Loucy (cell line): ENCODE data around the gene MAJIN.

Source experiments
- H2AFZ ChIP-seq: fragments of 200-600 bp; sonication (generic); 2 replicates; pipeline ENCODE4 v1.6.0; 2016; ENCODE audit warnings: antibody characterized with exemption, mild to moderate bottlenecking, low read length, moderate library complexity
- H3F3A ChIP-seq: fragments of 200-600 bp; 2 replicates; pipeline ENCODE4 v1.6.0; 2016; ENCODE audit warnings: antibody characterized with exemption, low read depth, mild to moderate bottlenecking
- H3K27me3 ChIP-seq: fragments of 200-600 bp; sonication (generic); 2 replicates; pipeline ENCODE4 v1.6.1; 2014; ENCODE audit warnings: low read length, mild to moderate bottlenecking; ENCODE audit not compliant: insufficient read depth, poor library complexity, severe bottlenecking
- H3K36me3 ChIP-seq: fragments of 200-600 bp; sonication (generic); 2 replicates; pipeline ENCODE4 v1.6.1; 2016; ENCODE audit warnings: low read length; ENCODE audit not compliant: insufficient read depth
- H3K4me1 ChIP-seq: fragments of 200-600 bp; sonication (generic); 2 replicates; pipeline ENCODE4 v1.5.1; 2014; ENCODE audit warnings: low read length, mild to moderate bottlenecking; ENCODE audit not compliant: insufficient read depth, poor library complexity, severe bottlenecking
- H3K4me2 ChIP-seq: fragments of 200-600 bp; sonication (generic); 2 replicates; pipeline ENCODE4 v1.6.0; 2014; ENCODE audit warnings: antibody characterized with exemption, low read length, low read depth, mild to moderate bottlenecking; ENCODE audit not compliant: poor library complexity, severe bottlenecking
- H3K4me3 ChIP-seq: fragments of 200-600 bp; sonication (generic); 2 replicates; pipeline ENCODE4 v1.5.1; 2014; ENCODE audit warnings: low read length, mild to moderate bottlenecking, mixed read lengths; ENCODE audit not compliant: poor library complexity, severe bottlenecking
- H3K79me2 ChIP-seq: fragments of 200-600 bp; sonication (generic); 2 replicates; pipeline ENCODE4 v1.6.1; 2014; ENCODE audit warnings: low read length; ENCODE audit not compliant: insufficient read depth
- H3K9ac ChIP-seq: fragments of 200-600 bp; sonication (generic); 2 replicates; pipeline ENCODE4 v1.6.0; 2014; ENCODE audit warnings: mild to moderate bottlenecking, low read depth, low read length, moderate library complexity; ENCODE audit not compliant: poor library complexity, severe bottlenecking
- H3K9me2 ChIP-seq: fragments of 200-600 bp; sonication (generic); replicated peaks from 2 replicates; pipeline ENCODE4 v1.6.1; 2016; ENCODE audit warnings: low read depth, low read length, mixed read lengths
- H3K9me3 ChIP-seq: fragments of 200-600 bp; sonication (generic); 2 replicates; pipeline ENCODE4 v1.6.1; 2014; ENCODE audit warnings: mild to moderate bottlenecking, antibody characterized with exemption, low read length, low read depth; ENCODE audit not compliant: insufficient read depth
- H4K20me1 ChIP-seq: fragments of 200-600 bp; sonication (generic); 2 replicates; pipeline ENCODE4 v1.6.0; 2014; ENCODE audit warnings: antibody characterized with exemption, low read length, mild to moderate bottlenecking; ENCODE audit not compliant: insufficient read depth, poor library complexity, severe bottlenecking
- EZH2phosphoT487 ChIP-seq: fragments of 200-600 bp; IDR thresholded peaks from 2 replicates; pipeline ENCODE4 v1.6.1; 2018; ENCODE audit warnings: antibody characterized with exemption, mild to moderate bottlenecking, moderate library complexity, borderline replicate concordance
- TF ChIP-seq, protein P1 (sequence below): fragments of 200-600 bp; sonication (generic); conservative IDR thresholded peaks from 2 replicates; pipeline ENCODE4 v1.5.1; 2014; ENCODE audit warnings: mild to moderate bottlenecking, antibody characterized with exemption, low read length

MAJIN gene

GRCh38 chr11:64994318-64994717 is 22.4 kb upstream of the MAJIN start:
- H3K4me1 ChIP-seq: peaks cover 8% of the 10 kb centered on the region
- TF ChIP-seq EZH2phosphoT487: no peak
- TF ChIP-seq, protein P1, sequence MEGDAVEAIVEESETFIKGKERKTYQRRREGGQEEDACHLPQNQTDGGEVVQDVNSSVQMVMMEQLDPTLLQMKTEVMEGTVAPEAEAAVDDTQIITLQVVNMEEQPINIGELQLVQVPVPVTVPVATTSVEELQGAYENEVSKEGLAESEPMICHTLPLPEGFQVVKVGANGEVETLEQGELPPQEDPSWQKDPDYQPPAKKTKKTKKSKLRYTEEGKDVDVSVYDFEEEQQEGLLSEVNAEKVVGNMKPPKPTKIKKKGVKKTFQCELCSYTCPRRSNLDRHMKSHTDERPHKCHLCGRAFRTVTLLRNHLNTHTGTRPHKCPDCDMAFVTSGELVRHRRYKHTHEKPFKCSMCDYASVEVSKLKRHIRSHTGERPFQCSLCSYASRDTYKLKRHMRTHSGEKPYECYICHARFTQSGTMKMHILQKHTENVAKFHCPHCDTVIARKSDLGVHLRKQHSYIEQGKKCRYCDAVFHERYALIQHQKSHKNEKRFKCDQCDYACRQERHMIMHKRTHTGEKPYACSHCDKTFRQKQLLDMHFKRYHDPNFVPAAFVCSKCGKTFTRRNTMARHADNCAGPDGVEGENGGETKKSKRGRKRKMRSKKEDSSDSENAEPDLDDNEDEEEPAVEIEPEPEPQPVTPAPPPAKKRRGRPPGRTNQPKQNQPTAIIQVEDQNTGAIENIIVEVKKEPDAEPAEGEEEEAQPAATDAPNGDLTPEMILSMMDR: no peak
- no peaks in the 10 kb centered on the region for H3F3A ChIP-seq
- H3K9me2 ChIP-seq: no peaks in the 10 kb centered on the region
- H2AFZ ChIP-seq: no peak overlapping the region
- no peak overlapping the region for H3K4me3 ChIP-seq
- no peaks in the 10 kb centered on the region for H3K9me3 ChIP-seq
- no peaks in the 10 kb centered on the region for H3K79me2 ChIP-seq
- no peaks in the 10 kb centered on the region for H3K36me3 ChIP-seq
- H3K4me2 ChIP-seq: no peak overlapping the region
- H3K9ac ChIP-seq: no peak overlapping the region
- no peaks in the 10 kb centered on the region for H4K20me1 ChIP-seq
- no peaks in the 10 kb centered on the region for H3K27me3 ChIP-seq

- Histone ChIP-seq H3K4me3 (no peak overlapping the region), H3K79me2 (no peaks in the 10 kb centered on the region), H3K36me3 (no peaks in the 10 kb centered on the region), H4K20me1 (no peaks in the 10 kb centered on the region), H2AFZ (no peak overlapping the region), H3K4me1 (peaks cover 5% of the 10 kb centered on the region), H3F3A (no peaks in the 10 kb centered on the region), H3K27me3 (no peaks in the 10 kb centered on the region), H3K9me2 (no peaks in the 10 kb centered on the region), H3K4me2 (no peak overlapping the region), H3K9me3 (no peaks in the 10 kb centered on the region), H3K9ac (no peak overlapping the region)
- TF ChIP-seq EZH2phosphoT487: no peak
- TF ChIP-seq, protein P1: no peak
These were observed 18.5 kb upstream of the MAJIN start for GRCh38 chr11:64990222-64990923.

DNA sequence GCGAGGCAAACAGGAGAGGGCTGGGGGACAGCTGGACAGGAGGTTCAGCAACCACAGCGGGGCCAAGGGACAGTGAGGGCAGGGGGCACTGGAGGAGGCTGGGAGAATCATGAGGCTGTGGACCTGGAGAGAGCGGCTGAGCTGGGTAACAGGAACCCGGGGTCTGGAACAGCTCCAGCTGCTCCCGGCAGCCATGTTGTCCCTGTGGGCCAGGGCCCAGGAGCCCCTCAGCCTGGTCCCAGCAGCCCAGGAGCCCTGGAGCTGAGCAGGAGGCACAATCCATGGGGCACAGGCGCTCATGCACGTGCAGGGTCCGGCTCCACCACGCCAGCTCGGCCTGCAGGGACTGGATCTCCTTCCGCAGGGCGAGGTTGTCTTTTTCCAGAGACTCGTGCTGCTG is 17.5 kb upstream of the MAJIN start:
- no peaks in the 10 kb centered on the region for H3K9me2 ChIP-seq
- no peaks in the 10 kb centered on the region for H3F3A ChIP-seq
- H3K27me3 ChIP-seq: no peaks in the 10 kb centered on the region
- H3K4me2 ChIP-seq: no peak overlapping the region
- peaks cover 5% of the 10 kb centered on the region for H3K4me1 ChIP-seq
- no peaks in the 10 kb centered on the region for H4K20me1 ChIP-seq
- no peaks in the 10 kb centered on the region for H3K79me2 ChIP-seq
- H3K9ac ChIP-seq: no peak overlapping the region
- no peak overlapping the region for H2AFZ ChIP-seq
- H3K9me3 ChIP-seq: no peaks in the 10 kb centered on the region
- no peak for TF ChIP-seq EZH2phosphoT487
- TF ChIP-seq, protein P1: no peak
- H3K36me3 ChIP-seq: no peaks in the 10 kb centered on the region
- H3K4me3 ChIP-seq: no peak overlapping the region
